ENCODE results near the gene RASGRF2.
A peak's percentile ranks its signal among the peaks of the same experiment; 100 is the strongest.
"Not testable (repeated sequence)": the region's sequence is repeated elsewhere in the genome, so short reads cannot be mapped to it uniquely, and the experiment has no call there.

The RASGRF2 gene

DNA sequence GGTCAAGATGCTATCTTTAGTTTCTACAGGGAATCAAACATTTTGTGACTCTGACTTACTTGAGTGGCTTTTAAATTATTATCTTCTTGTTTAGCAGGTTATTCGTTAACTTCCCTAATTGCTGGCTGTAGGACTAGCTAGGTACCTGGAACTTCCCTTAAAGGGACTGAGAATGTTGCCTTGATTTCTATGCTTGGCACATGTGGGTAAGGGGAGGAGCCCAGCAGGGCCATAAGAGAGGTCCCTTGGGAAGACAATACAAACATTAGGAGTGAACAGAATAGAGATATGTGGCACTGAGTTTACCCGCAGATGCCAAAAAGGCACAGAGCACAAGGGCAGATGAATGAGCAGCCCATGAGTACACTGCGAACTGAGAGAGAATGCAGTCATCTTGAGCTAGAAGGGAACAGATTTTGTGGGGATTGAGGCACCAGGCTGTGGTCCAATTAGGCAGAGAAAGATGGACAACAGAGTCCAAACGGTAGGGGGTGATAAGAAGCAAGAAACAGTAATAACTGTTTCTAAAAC is 282.8 kb downstream of the RASGRF2 start:
- no peak for DNase-seq (ENCODE audit: low spot score)

DNA sequence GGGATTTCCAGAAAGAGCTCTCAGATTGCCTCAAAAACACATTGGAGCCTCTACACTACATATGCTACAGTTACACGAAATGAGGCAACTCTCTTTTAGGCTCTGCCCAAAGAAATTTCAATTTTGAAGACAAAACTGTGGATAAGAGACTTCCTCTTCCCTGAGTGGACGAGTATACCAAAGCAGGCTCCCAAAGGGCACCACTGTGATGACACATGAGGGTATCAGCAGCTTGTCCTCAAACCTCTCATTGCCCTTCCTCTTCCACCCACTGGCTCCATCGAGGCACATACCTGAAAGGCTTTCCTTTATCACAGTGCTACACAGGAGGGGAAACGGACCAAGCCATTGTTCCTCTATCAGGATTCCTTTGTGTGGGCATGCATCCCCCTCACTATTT is 284.3 kb downstream of the RASGRF2 start:
- no peak for DNase-seq (ENCODE audit: low spot score)

DNA sequence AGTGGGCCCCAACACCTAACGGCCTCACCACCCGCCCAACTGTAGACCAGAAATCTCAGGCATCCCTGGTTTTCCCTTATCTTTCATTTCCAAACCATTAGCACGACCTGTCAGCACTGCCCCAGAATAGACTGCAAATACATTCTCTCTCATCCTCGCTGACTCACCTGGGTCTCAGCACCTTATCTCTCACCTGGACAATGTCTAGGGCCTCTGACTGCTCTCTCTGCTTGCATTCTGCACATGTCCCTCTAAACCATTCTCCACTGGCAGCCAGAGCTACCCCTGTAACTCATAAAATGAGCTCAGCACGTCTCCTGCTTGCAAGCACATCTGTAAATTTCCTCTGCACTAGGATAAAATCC is 285.7 kb downstream of the RASGRF2 start:
- no peak for DNase-seq (ENCODE audit: low spot score)

DNA sequence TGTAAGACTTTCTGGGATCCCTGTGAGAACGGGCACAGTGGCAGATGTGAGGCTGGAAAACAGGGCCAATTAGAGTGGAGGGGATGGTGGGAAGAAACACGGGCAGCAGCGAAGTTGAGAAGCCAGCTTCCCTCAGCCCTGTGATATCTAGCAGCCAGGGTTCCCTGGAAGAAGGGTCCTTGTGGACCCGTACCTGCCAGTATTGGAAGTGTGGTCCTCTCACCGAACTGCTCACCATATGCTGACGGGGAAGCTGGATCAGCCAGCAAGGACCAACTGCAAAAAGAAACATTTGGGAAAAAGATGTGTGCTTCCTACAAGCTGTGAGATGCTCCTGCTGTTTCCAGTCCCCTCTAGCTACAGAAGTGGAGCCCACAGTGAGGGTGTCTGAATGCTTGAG is 286.5 kb downstream of the RASGRF2 start:
- DNase-seq (ENCODE audit: low spot score), result no peak

DNA sequence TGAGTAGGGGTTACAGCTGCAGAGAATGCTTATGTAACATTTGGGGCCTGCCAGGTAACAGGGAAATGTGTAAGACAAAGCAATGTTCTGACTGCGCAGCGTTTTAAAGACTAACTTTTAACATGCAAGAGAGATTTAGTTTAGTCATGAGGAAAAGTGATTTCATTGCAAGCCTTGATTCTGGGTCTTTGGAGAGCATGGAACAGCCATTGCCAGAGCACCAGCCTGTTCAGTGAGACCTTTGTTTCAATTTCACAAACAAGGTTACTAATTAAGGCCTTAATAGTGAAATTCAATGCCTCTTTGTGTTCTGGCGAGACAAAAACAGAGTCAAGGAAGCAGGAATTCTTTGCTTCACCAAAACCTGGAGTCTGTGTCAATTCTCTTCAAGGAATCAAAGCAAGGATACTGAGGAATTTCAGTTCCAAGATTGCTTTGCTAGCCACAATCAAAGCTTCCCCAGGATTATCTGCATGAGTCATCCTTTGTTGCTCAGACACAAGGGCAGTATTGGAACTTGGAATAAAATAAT is 287.3 kb downstream of the RASGRF2 start:
- peak; percentile 33 for DNase-seq (ENCODE audit: low spot score)

DNA sequence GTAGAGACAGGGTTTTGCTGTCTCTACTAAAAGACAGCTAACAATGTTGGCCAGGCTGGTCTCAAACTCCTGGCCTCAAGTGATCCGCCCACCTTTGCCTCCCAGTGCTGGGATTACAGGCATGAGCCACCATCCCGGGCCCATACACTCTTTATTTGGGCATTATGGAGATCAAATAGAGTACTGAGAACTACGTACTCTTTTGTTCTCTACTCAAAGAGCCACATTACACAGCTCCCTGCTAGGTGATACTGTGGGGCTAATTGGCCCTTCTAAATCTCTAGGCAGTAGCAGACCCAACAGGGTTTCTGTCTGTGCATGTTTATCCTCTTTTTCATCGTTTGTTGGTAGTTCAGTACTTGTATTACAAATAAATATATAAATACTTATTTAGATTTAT is 289.1 kb downstream of the RASGRF2 start:
- no peak for DNase-seq (ENCODE audit: low spot score)

DNA sequence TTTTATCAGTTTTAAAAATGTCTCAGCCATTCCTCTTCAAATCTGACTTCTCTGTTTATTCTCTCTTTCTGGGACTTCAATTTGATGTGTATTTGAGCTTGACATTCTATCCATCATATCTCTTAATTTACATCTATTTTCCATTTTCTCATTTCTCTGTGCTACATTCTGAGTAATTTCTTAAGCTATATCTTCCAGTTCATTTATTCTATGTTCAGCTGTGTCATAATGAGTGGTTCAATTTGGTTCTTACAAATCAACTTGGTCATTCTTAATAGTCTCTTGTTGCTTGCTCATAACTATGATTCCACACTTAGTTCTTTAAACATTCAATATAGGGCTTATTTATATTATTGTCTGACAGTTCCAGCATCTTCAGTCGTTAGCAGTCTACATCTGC is 289.8 kb downstream of the RASGRF2 start:
- DNase-seq (ENCODE audit: low spot score), result no peak

DNA sequence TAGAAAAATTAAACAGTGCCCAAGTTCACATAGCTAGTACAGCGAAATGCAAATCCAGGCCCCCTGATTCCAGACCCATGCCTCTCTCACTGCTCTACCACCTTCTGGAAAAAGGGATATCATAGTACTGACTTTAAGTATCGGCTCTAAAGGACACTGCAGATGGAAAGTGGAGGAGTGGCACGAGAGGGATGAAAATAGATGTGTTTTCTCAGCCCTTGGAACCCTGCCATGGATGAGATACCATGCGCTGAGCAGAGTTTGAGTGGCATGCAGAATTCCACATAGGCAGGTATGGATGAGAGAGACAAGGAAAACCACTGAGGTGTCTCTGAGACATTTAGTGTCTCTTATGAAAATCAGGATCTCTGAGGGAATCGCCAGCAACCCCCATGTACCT is 291.8 kb downstream of the RASGRF2 start:
- DNase-seq (ENCODE audit: low spot score), result no peak

DNA sequence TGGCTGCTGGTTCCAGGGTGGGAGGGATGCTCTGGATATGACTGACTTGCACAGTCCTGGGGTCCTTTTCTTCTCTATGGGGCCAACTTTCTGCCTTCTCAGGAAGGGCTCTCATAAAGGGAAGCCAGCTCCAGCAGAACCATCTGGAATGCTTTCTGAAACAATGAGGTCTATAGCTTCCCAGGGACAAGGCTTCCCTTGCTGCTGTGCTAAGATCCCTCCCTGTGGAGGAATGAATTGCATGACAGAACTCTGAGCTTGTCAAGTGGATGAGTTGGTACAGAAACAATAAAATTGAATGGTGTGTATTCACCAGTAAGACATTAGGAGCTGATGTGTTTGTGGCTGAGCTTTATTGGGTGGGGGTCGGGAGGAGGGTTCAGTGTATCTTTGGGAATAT is 292.7 kb downstream of the RASGRF2 start:
- no peak for DNase-seq (ENCODE audit: low spot score)

DNA sequence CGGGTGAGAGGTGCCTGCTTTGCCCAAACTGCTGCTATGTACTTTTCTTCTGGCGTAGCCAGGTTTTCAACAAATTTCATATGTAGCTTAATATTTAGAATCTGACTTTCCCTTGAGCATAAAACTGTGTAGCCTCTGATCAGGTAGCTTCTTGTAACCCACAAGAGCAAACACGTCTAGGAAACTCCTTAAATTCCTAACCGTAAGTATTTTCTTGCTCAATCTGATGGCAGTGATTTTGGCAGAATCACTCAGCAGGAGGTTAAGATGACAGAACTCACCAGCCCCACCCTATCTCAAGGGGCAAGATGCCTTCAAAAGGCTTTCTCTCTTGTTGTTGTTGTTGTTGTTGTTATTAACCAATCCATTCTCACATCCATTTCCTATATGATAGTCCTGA is 293.7 kb downstream of the RASGRF2 start:
- no peak for DNase-seq (ENCODE audit: low spot score)

DNA sequence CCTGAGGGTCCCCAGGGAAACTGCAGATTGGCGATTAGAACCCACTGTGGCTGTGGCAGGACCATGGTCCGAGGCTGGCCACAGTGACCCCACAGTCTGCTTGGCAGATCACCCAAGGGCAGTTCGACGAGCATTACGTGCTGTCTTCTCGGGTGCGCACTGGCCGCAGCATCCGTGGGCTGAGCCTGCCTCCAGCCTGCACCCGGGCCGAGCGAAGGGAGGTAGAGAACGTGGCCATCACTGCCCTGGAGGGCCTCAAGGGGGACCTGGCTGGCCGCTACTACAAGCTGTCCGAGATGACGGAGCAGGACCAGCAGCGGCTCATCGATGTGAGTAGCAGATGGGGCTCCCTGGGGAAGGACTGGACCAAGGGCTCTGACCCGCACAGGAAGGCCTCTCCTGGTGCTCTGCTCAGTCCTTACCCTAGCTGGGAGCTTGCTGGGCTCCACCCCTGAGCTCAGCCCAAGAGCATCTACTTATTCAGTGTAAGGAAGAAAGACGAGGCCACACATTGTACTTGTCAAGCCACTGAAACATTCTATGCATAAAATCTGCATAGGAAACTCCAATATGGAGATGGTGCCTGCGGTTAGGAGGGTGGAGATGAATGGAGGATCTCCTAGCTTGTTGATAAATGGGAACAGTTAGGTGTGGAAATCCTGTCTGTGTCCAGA is 294.9 kb downstream of the RASGRF2 start:
- DNase-seq (ENCODE audit: low spot score), result no peak

DNA sequence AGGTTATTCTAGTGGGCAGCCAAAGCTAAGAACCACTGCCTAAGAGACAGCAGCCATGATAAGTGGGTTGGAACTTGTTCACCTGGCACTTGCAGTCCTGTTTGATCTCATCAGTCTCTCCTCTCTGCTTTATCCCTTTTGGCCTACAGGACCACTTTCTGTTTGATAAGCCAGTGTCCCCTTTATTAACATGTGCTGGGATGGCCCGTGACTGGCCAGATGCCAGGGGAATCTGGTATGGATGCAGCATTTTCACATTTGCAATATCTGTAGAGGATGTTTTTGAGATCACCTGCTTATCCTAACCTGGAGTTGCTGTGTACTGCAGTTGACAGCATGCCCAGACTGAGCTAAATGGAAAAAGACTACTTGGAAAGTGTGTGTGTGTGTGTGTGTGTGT is 296.6 kb downstream of the RASGRF2 start:
- no peak for DNase-seq (ENCODE audit: low spot score)

DNA sequence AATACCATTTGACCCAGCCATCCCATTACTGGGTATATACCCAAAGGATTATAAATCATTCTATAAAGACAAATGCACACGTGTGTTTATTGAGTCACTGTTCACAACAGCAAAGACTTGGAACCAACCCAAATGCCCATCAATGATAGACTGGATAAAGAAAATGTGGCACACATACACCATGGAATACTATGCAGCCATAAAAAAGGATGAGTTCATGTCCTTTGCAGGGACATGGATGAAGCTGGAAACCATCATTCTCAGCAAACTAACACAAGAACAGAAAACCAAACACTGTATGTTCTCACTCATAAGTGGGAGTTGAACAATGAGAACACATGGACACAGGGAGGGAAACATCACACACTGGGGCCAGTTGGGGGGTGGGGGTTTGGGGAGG is 302.6 kb downstream of the RASGRF2 start:
- DNase-seq (ENCODE audit: low spot score), result not testable (repeated sequence)

DNA sequence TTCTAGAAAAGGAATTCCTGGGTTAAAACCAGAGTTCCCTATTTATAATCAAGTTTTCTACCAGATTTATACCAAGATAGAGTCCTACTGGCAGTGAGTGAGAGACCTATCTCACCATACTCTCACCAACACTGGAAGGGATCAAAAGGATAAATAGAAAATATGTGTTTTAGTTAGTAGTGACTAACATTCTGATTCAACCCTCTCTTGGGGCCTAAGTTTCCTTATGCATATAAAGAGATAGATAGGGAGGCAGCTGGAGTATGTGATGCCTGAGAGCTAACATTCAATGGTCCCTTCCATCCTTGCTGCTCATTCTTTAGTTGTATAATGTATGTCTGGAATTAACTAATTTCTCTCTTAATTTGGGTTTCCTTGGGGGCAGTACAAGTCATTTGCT is 304.9 kb downstream of the RASGRF2 start:
- DNase-seq (ENCODE audit: low spot score), result no peak

DNA sequence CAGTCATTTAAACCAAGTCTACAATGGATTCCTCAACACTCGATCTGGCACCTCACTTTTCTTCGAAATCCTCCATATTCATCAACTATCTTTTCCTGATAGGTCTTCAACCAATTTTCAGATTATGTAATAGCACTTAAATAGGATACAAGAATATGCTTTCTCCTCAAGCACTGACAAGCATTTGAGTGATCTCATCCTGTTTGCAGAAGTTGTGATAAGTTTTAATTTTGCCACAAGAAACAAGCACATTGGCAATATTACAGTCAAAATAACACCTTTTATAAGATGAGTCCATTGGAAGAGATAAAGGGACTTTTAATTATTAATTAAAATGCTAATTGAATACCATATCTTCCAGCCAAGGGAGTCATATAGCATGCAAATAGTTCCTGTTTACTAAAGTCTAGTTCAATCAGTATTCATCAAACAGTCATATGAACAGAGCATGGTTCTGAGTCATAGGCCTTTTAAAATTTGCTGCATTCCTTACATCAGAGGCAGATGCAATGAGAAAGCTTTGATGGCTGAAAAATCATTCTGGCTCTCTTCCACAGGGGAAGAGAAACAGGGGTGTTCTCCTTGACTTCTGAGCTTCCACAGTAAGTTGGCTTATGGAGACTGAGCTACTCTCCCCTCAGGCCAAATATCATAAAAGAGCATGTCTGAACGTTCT is 308.5 kb downstream of the RASGRF2 start:
- DNase-seq (ENCODE audit: low spot score), result peak; percentile 20

DNA sequence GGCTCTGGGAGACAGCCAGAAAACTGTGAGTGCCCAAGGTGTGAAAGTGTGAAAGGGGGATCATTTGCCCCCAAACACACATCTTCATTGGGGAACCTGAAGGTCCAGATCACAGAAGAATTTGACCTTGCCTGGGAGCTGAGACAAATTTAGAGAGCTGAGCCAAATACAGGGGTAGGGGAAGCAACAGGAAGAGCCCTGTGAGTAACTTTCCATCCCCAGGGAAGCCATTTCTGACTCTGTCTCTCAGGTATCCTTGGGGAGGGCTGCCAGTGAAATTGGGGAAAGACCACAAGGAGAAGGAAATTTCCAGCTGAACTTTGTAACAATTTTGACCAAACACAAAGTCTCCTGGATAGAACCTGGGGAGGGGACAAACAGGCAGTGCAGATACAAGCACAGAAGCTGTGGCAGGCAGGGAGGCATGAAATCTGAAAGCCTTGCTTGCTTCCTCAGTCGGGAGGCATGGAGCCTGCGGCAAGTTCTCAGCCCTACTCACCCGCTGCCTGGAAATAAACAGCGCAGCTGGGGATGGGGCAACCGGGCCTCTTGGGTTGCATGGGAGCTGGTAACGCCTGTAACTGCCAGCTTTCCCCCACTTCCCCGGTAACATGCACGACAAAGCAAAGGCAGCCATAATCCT is 309.7 kb downstream of the RASGRF2 start:
- no peak for DNase-seq (ENCODE audit: low spot score)

DNA sequence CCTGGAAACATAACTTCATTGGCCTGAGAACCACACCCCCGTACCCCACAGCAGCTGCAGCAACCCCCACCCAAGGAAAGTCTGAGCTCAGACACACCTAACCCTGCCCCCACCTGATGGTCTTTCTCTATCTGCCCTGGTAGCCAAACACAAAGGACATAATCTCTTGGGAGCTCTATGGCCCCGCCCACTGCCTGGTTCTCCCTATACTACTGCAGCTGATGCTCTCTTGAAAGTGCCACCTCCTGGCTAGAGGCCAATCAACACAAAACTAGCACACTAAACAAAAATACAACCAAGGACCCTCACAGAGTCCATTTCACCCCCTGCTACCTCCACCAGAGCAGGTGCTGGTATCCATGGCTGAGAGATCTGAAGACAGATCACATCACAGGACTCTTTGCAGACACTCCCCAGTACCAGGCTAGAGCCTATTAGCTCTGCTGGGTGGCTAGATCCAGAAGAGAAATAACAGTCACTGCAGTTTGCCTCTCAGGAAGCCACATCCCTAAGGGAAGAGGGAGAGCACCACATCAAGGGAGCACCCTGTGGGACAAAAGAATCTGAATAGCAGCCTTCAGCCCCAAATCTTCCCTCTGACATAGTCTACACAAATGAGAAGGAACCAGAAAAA is 310.3 kb downstream of the RASGRF2 start:
- DNase-seq (ENCODE audit: low spot score), result not testable (repeated sequence)
